GM21786 (cell line): Measurements from ENCODE around the gene CWF19L2.
"Not testable (repeated sequence)": the region's sequence is repeated elsewhere in the genome, so short reads cannot be mapped to it uniquely, and the experiment has no call there.

Experiments used
- ATAC-seq: cut with Tn5 transposase; IDR thresholded peaks from one replicate; pipeline ENCODE4 v1.9.1; 2021; ENCODE audit not compliant: unreplicated experiment

CWF19L2 gene

GRCh38 chr11:107439586-107440167, 17.9 kb downstream of the CWF19L2 start:
- no peak for ATAC-seq

GRCh38 chr11:107438148-107438547, 19.5 kb downstream of the CWF19L2 start:
- no peak for ATAC-seq

- ATAC-seq = no peak
Measured at GRCh38 chr11:107430525-107430924, 27.1 kb downstream of the CWF19L2 start.

GRCh38 chr11:107427569-107428180, 29.9 kb downstream of the CWF19L2 start:
- no peak for ATAC-seq

- ATAC-seq = peak; percentile 40
Measured at GRCh38 chr11:107413352-107413751, 44.3 kb downstream of the CWF19L2 start.

GRCh38 chr11:107408762-107409211, 48.8 kb downstream of the CWF19L2 start:
- peak; percentile 66 for ATAC-seq

GRCh38 chr11:107405260-107405659, 52.4 kb downstream of the CWF19L2 start:
- ATAC-seq = no peak

GRCh38 chr11:107401131-107401530, 56.5 kb downstream of the CWF19L2 start:
- ATAC-seq = not testable (repeated sequence)

- no peak for ATAC-seq
Measured at GRCh38 chr11:107397357-107397756, 60.3 kb downstream of the CWF19L2 start.

GRCh38 chr11:107392611-107393010, 65.0 kb downstream of the CWF19L2 start:
- ATAC-seq = no peak

- ATAC-seq = not testable (repeated sequence)
Measured at GRCh38 chr11:107390701-107391100, 66.9 kb downstream of the CWF19L2 start.

- ATAC-seq = no peak
Measured at GRCh38 chr11:107387666-107388065, 70.0 kb downstream of the CWF19L2 start.

GRCh38 chr11:107385361-107385981, 72.2 kb downstream of the CWF19L2 start:
- no peak for ATAC-seq

- ATAC-seq = no peak
Measured at GRCh38 chr11:107384144-107384852, 73.3 kb downstream of the CWF19L2 start.

GRCh38 chr11:107372439-107372838, 85.2 kb downstream of the CWF19L2 start:
- no peak for ATAC-seq

GRCh38 chr11:107370390-107370789, 87.2 kb downstream of the CWF19L2 start:
- no peak for ATAC-seq

GRCh38 chr11:107359701-107360100, 97.9 kb downstream of the CWF19L2 start:
- ATAC-seq = no peak

- ATAC-seq = no peak
Measured at GRCh38 chr11:107357877-107358276, 99.7 kb downstream of the CWF19L2 start.

- ATAC-seq = no peak
Measured at GRCh38 chr11:107354780-107355179, 102.8 kb downstream of the CWF19L2 start.

GRCh38 chr11:107337917-107338316, 119.7 kb downstream of the CWF19L2 start:
- no peak for ATAC-seq

GRCh38 chr11:107331728-107332127, 125.9 kb downstream of the CWF19L2 start:
- ATAC-seq = no peak

- ATAC-seq = no peak
Measured at GRCh38 chr11:107329164-107329563, 128.5 kb downstream of the CWF19L2 start.
